Measurements from ENCODE around the gene LAMB3. TPM values are rescaled to one million over a fixed set of nuclear protein-coding genes. Genes with fewer than 3 reads are reported as not detected.
A peak's percentile ranks its signal among the peaks of the same experiment; 100 is the strongest.

LAMB3 gene
- total RNA-seq, 1 donor: 14.2 TPM

- DNase-seq (ENCODE audit: low read depth): peak; percentile 81
- peak within 1 kb of the TSS; percentile 60 for H3K4me3 ChIP-seq (ENCODE audit: low read depth, low read length)
- TF ChIP-seq, protein P1, sequence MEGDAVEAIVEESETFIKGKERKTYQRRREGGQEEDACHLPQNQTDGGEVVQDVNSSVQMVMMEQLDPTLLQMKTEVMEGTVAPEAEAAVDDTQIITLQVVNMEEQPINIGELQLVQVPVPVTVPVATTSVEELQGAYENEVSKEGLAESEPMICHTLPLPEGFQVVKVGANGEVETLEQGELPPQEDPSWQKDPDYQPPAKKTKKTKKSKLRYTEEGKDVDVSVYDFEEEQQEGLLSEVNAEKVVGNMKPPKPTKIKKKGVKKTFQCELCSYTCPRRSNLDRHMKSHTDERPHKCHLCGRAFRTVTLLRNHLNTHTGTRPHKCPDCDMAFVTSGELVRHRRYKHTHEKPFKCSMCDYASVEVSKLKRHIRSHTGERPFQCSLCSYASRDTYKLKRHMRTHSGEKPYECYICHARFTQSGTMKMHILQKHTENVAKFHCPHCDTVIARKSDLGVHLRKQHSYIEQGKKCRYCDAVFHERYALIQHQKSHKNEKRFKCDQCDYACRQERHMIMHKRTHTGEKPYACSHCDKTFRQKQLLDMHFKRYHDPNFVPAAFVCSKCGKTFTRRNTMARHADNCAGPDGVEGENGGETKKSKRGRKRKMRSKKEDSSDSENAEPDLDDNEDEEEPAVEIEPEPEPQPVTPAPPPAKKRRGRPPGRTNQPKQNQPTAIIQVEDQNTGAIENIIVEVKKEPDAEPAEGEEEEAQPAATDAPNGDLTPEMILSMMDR (IDR thresholded peaks at IDR 0.05; ENCODE audit: insufficient read depth, low read depth, low read length): no peak
These were observed 68.8 kb downstream of the LAMB3 start, which contains the start of gene CAMK1G for GRCh38 chr1:209583408-209583807. CAMK1G (plus strand) TSS chr1:209583714; CDS start chr1:209594984, 11,270 bp downstream.

GRCh38 chr1:209580577-209580976 lies 71.6 kb downstream of the LAMB3 start:
- TF ChIP-seq, protein P1 (IDR thresholded peaks at IDR 0.05; ENCODE audit: insufficient read depth, low read depth, low read length): no peak
- no peak overlapping the region for H3K4me3 ChIP-seq (ENCODE audit: low read depth, low read length)
- no peak for DNase-seq (ENCODE audit: low read depth)

- TF ChIP-seq, protein P1 (IDR thresholded peaks at IDR 0.05; ENCODE audit: insufficient read depth, low read depth, low read length): no peak
- no peak overlapping the region for H3K4me3 ChIP-seq (ENCODE audit: low read depth, low read length)
- DNase-seq (ENCODE audit: low read depth): peak; percentile 26
These were observed 74.9 kb downstream of the LAMB3 start for GRCh38 chr1:209577346-209577745.

GRCh38 chr1:209576392-209577197 lies 75.6 kb downstream of the LAMB3 start:
- DNase-seq (ENCODE audit: low read depth): peak; percentile 68
- TF ChIP-seq, protein P1 (IDR thresholded peaks at IDR 0.05; ENCODE audit: insufficient read depth, low read depth, low read length): peak; percentile 98

GRCh38 chr1:209570743-209571142 lies 81.5 kb downstream of the LAMB3 start:
- TF ChIP-seq, protein P1 (IDR thresholded peaks at IDR 0.05; ENCODE audit: insufficient read depth, low read depth, low read length): no peak
- no peak overlapping the region for H3K4me3 ChIP-seq (ENCODE audit: low read depth, low read length)
- DNase-seq (ENCODE audit: low read depth): no peak

More at GRCh38 chr1:209576392-209577197, 75.6 kb downstream of the LAMB3 start:
- H3K4me3 ChIP-seq (ENCODE audit: low read depth, low read length): no peak overlapping the region

DNA sequence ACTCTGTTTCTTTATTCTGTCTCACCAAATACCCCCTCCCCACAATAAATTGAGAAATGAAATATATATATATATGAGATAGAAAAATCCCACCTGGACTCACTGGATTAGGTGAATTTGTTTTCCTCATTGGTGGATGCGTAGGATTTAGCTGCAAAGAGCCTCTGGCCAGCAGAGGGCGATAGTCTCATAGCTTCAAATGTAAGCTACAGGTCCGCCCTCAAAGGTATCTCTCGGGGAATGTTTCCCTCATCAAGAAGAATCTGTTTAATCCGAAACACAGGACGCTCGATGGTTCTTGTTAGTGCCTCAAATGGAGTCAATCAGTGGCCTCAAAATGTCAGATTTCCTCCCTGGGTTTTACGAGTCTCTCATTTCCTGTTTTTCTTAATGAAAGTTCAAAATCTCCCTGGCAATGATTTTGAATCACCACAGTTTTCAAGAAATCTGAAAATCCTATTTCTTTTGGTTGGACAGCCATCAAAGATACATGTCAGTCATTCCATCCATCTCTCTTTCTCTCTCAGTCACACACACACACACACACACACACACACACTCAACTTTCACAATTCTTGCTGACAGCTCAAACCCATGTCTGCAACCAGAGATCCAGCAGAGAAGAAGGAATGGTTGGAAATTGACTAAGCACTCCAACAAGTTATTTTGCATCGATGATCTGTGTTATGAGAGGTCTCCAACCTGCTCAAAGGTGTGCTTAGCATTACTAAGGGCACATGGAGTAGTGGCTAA lies 82.6 kb downstream of the LAMB3 start:
- H3K4me3 ChIP-seq (ENCODE audit: low read depth, low read length): peak overlapping the region; percentile 3

More for the DNA sequence above, 82.6 kb downstream of the LAMB3 start:
- DNase-seq (ENCODE audit: low read depth): peak; percentile 81
- TF ChIP-seq, protein P1 (IDR thresholded peaks at IDR 0.05; ENCODE audit: insufficient read depth, low read depth, low read length): peak; percentile 92

All from fibroblast of villous mesenchyme (primary cell).